GM10847 (cell line): ENCODE data around the gene LRRK1.

Source experiments
- POLR2A ChIP-seq: IDR thresholded peaks from 2 replicates; pipeline ENCODE4 v1.6.1; 2011; ENCODE audit not compliant: insufficient read length; ENCODE audit errors: extremely low read depth

LRRK1 gene

GRCh38 chr15:101104141-101104540, 185.0 kb downstream of the LRRK1 start:
- no peak for TF ChIP-seq POLR2A

GRCh38 chr15:101105059-101105891, 186.1 kb downstream of the LRRK1 start:
- no peak for TF ChIP-seq POLR2A

DNA sequence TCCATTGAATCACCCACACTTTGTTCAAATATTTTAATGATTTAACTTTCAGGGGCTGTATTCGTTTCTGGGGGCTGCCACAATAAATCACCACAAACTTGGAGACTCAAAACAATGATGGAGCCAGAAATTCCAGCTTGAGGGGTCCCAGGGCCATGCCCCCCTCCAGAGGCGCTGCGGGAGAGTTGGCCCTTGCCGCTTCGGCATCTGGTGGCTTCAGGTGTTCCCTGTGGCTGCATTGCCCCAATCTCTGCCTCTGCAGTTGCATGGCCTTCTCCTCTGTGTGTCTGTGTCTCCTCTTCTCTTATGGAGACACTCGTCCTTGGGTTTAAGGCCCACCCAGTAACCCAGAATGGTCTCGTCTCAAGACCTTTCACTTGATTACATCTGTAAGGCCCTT, 187.9 kb downstream of the LRRK1 start:
- no peak for TF ChIP-seq POLR2A

GRCh38 chr15:101107625-101108460, 188.7 kb downstream of the LRRK1 start:
- TF ChIP-seq POLR2A, result no peak

DNA sequence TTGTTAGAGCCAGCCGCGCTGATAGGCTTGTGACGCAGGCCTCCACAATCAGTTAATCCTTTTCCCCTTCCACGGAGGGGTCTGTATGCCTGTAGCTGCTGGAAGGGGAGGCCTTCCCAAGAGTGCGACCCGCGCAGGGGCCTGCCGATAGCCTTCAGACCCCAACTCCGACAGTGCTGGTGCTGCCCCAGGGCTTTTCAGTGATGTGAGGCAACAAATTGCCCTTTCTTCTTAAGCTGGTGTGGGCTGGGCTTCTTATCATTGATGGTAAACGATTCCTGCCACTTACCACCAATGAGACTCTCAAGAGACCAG, 189.3 kb downstream of the LRRK1 start:
- no peak for TF ChIP-seq POLR2A

DNA sequence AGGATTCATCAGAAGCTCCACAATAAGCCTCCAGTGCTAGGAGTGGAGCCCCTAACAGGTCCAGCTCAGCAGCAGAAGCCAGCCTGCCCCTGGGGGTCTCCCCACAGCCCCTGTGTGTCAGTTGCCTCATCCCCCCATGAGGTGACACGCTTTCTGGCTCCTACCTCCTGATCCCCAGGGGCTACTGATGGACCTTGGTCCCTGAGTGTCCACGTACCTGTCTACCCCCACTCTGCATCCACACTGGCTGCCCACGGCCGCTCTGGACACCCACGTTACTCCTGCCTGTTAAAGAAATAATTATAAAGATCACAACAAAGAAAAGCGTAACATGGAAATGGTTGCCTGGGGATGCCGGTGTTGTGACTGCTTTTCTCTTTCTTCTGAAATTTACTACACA, 189.6 kb downstream of the LRRK1 start:
- no peak for TF ChIP-seq POLR2A

GRCh38 chr15:101110681-101111569, 191.8 kb downstream of the LRRK1 start:
- TF ChIP-seq POLR2A, result no peak

- TF ChIP-seq POLR2A, result no peak
Observed at GRCh38 chr15:101111570-101112262, 192.6 kb downstream of the LRRK1 start.

GRCh38 chr15:101112336-101113113, 193.4 kb downstream of the LRRK1 start:
- TF ChIP-seq POLR2A, result no peak

GRCh38 chr15:101113114-101114005, 194.2 kb downstream of the LRRK1 start:
- TF ChIP-seq POLR2A, result no peak

- no peak for TF ChIP-seq POLR2A
Observed at GRCh38 chr15:101114166-101114565, 195.0 kb downstream of the LRRK1 start.

GRCh38 chr15:101114610-101115009, 195.5 kb downstream of the LRRK1 start:
- TF ChIP-seq POLR2A, result no peak

DNA sequence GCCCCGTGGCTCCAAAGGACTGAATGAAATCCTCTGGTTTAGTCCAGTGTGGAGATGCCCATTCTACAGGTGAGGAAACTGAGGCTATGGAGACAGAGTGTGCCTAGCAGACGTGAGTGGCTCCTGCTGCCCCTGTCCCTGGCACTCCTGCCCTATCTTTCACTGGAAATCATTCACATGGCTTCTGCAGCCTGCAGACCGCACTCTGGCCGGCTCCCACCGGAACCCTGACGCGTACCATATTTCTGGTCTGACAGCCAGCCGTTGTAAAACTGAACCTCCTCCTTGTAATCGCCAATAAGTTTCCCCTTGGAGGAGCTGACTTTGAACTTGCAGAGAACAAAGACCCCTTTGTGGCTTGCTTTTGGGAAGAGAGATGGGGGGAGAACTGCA, 196.2 kb downstream of the LRRK1 start:
- no peak for TF ChIP-seq POLR2A
